Muscle of back (tissue), 11 donors: ENCODE measurements around the gene MOCS2. TPM values are rescaled to one million over a fixed set of nuclear protein-coding genes. Genes with fewer than 3 reads are reported as not detected.

ENCODE experiments used
- DNase-seq, 3 donors: peaks; one replicate each; pipeline versions ENCODE4 v3.0.0 to v3.0.0-alpha.2; 2013
- polyA plus RNA-seq, 10 donors: library from polyadenylated mRNA; unstranded; fragments of 120-200 nt; gene quantifications; one replicate each; pipeline ENCODE4 v1.2.1, GENCODE V29; 2013; ENCODE audit not compliant: insufficient read length in 10 of 10

MOCS2 gene
- polyA plus RNA-seq, 10 donors, result 42.4 to 52.0 (median 47.8) TPM

GRCh38 chr5:53099546-53099945 is 10.0 kb downstream of the MOCS2 start:
- no peak for DNase-seq

GRCh38 chr5:53095931-53096525 is 13.5 kb downstream of the MOCS2 start:
- DNase-seq, result peak; percentile 65 to 81 (median 74)

- no peak for DNase-seq
Observed at GRCh38 chr5:53095217-53095616, 14.3 kb downstream of the MOCS2 start.

- DNase-seq, result no peak
Observed at GRCh38 chr5:53092242-53092641, 17.3 kb downstream of the MOCS2 start.

GRCh38 chr5:53091289-53091688 is 18.3 kb downstream of the MOCS2 start:
- DNase-seq, result no peak

GRCh38 chr5:53090229-53090628 is 19.3 kb downstream of the MOCS2 start:
- no peak for DNase-seq

- no peak for DNase-seq
Observed at GRCh38 chr5:53089481-53089991, 20.0 kb downstream of the MOCS2 start.

- peak in 2 of 3 donors; percentile 47 to 74 for DNase-seq
Observed at GRCh38 chr5:53087621-53088121, 21.9 kb downstream of the MOCS2 start.

- DNase-seq, result peak in 1 of 3 donors; percentile 5
Observed at GRCh38 chr5:53087171-53087570, 22.4 kb downstream of the MOCS2 start.

GRCh38 chr5:53084546-53085255 is 24.9 kb downstream of the MOCS2 start:
- DNase-seq, result peak; percentile 24 to 79 (median 59)

- peak in 2 of 3 donors; percentile 21 to 76 for DNase-seq
Observed at GRCh38 chr5:53083927-53084326, 25.6 kb downstream of the MOCS2 start.

GRCh38 chr5:53080271-53080670 is 29.3 kb downstream of the MOCS2 start:
- DNase-seq, result no peak

- DNase-seq, result peak; percentile 42 to 78 (median 67)
Observed at GRCh38 chr5:53076014-53076583, 33.5 kb downstream of the MOCS2 start.

GRCh38 chr5:53073348-53073747 is 36.2 kb downstream of the MOCS2 start:
- peak; percentile 35 to 74 (median 66) for DNase-seq

- peak in 1 of 3 donors; percentile 27 for DNase-seq
Observed at GRCh38 chr5:53071738-53072137, 37.8 kb downstream of the MOCS2 start.

- DNase-seq, result peak in 1 of 3 donors; percentile 6
Observed at GRCh38 chr5:53071298-53071697, 38.3 kb downstream of the MOCS2 start.

- peak; percentile 44 to 67 (median 56) for DNase-seq
Observed at GRCh38 chr5:53069626-53070025, 39.9 kb downstream of the MOCS2 start.

GRCh38 chr5:53068291-53068836 is 41.2 kb downstream of the MOCS2 start:
- DNase-seq, result peak in 2 of 3 donors; percentile 52 to 71

- no peak for DNase-seq
Observed at GRCh38 chr5:53067641-53068040, 41.9 kb downstream of the MOCS2 start.

GRCh38 chr5:53066088-53066487 is 43.5 kb downstream of the MOCS2 start:
- no peak for DNase-seq

GRCh38 chr5:53063791-53064190 is 45.8 kb downstream of the MOCS2 start:
- no peak for DNase-seq

GRCh38 chr5:53063176-53063575 is 46.4 kb downstream of the MOCS2 start:
- DNase-seq, result no peak
